Keratinocyte (primary cell): ENCODE results near the gene MAJIN.

Experiments
- EZH2 ChIP-seq: IDR thresholded peaks from one replicate; pipeline ENCODE4 v1.6.1; 2012; ENCODE audit warnings: inconsistent platforms, mild to moderate bottlenecking, low read length, moderate library complexity
- TF ChIP-seq, protein P1 (sequence below), 3 experiments: IDR thresholded peaks in 1 of 3; conservative IDR thresholded peaks in 1 of 3; optimal IDR thresholded peaks in 1 of 3; 2 replicates in 2 of 3; 3 replicates in 1 of 3; pipeline versions ENCODE3 to v1.5.1; 2011; ENCODE audit warnings: low read length in 3 of 3, mild to moderate bottlenecking in 3 of 3, moderate library complexity in 2 of 3, control low read depth in 1 of 3, inconsistent platforms in 1 of 3; ENCODE audit not compliant: insufficient read depth in 2 of 3; ENCODE audit errors: extremely low read depth in 1 of 3

DNA sequence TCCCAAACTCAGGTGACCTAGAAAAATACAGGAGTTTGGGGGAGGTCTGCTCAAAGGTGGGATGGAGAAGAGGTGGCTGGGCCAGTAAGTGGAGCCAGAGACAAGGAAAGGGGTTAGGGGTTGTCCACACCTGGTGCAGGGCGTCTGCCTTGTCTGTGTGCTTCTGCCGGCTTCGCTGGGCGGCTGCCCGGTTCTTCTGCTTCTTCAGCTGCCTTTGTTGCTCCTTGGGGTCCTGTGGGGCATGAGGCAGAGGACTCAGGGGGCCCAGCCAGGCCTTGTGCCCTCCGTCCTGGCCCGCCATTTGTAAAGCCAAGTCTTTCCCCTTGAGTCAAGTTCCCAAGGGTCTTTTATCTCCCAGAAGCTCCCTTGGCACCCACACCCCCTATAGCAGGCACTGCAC, 22.4 kb upstream of the MAJIN start:
- TF ChIP-seq, protein P1, sequence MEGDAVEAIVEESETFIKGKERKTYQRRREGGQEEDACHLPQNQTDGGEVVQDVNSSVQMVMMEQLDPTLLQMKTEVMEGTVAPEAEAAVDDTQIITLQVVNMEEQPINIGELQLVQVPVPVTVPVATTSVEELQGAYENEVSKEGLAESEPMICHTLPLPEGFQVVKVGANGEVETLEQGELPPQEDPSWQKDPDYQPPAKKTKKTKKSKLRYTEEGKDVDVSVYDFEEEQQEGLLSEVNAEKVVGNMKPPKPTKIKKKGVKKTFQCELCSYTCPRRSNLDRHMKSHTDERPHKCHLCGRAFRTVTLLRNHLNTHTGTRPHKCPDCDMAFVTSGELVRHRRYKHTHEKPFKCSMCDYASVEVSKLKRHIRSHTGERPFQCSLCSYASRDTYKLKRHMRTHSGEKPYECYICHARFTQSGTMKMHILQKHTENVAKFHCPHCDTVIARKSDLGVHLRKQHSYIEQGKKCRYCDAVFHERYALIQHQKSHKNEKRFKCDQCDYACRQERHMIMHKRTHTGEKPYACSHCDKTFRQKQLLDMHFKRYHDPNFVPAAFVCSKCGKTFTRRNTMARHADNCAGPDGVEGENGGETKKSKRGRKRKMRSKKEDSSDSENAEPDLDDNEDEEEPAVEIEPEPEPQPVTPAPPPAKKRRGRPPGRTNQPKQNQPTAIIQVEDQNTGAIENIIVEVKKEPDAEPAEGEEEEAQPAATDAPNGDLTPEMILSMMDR (optimal IDR thresholded peaks at IDR 0.05 in 1 of 3, IDR thresholded peaks at IDR 0.05 in 1 of 3, conservative IDR thresholded peaks at IDR 0.05 in 1 of 3; ENCODE audit: extremely low read depth in 1 of 3, insufficient read depth in 2 of 3, low read length in 3 of 3), result no peak
- TF ChIP-seq EZH2, result no peak
